H9 (cell line): Measurements from ENCODE around the gene DUSP6. TPM values are rescaled to one million over a fixed set of nuclear protein-coding genes. Genes with fewer than 3 reads are reported as not detected.

Experiments
- DNase-seq: peaks from one replicate; pipeline ENCODE4 v3.0.0-alpha.2; 2017
- H2AFZ ChIP-seq: one replicate; pipeline ENCODE4 v1.6.1; 2013; ENCODE audit warnings: mild to moderate bottlenecking, low read length, control low read depth, moderate library complexity
- H2AK5ac ChIP-seq: 2 replicates; pipeline ENCODE4 v1.6.1; 2013; ENCODE audit warnings: low read length, control low read depth, mixed read lengths; ENCODE audit not compliant: insufficient read length
- H2BK120ac ChIP-seq: one replicate; pipeline ENCODE4 v1.6.1; 2013; ENCODE audit warnings: low read depth, mild to moderate bottlenecking, low read length, control low read depth, inconsistent platforms; ENCODE audit not compliant: poor library complexity, severe bottlenecking
- H2BK12ac ChIP-seq: 2 replicates; pipeline ENCODE4 v1.6.1; 2013; ENCODE audit warnings: low read length, control low read depth, mixed read lengths, low read depth; ENCODE audit not compliant: insufficient read length
- H2BK15ac ChIP-seq: 2 replicates; pipeline ENCODE4 v1.6.1; 2013; ENCODE audit warnings: low read depth, low read length, control low read depth
- H2BK20ac ChIP-seq: one replicate; pipeline ENCODE4 v1.6.1; 2013; ENCODE audit warnings: low read depth, mild to moderate bottlenecking, low read length, control low read depth, inconsistent platforms; ENCODE audit not compliant: poor library complexity, severe bottlenecking
- H2BK5ac ChIP-seq: 2 replicates; pipeline ENCODE4 v1.6.1; 2013; ENCODE audit warnings: low read length, control low read depth, mixed read lengths; ENCODE audit not compliant: insufficient read length
- H3K14ac ChIP-seq: 2 replicates; pipeline ENCODE4 v1.6.1; 2013; ENCODE audit warnings: low read length, control low read depth; ENCODE audit not compliant: insufficient read depth
- H3K18ac ChIP-seq: 2 replicates; pipeline ENCODE4 v1.6.1; 2013; ENCODE audit warnings: low read depth, mild to moderate bottlenecking, mixed read lengths, low read length, control low read depth; ENCODE audit not compliant: insufficient read length
- H3K23ac ChIP-seq: 2 replicates; pipeline ENCODE4 v1.6.1; 2013; ENCODE audit warnings: low read length, control low read depth, mixed read lengths, low read depth; ENCODE audit not compliant: insufficient read length
- H3K23me2 ChIP-seq: 2 replicates; pipeline ENCODE4 v1.6.1; 2013; ENCODE audit warnings: low read depth, mild to moderate bottlenecking, mixed read lengths, low read length, control low read depth; ENCODE audit not compliant: insufficient read length, poor library complexity, severe bottlenecking
- H3K27ac ChIP-seq: 2 replicates; pipeline ENCODE4 v1.5.1; 2013; ENCODE audit warnings: low read length, control low read depth, mixed read lengths, low read depth; ENCODE audit not compliant: insufficient read length
- H3K27me3 ChIP-seq: 2 replicates; pipeline ENCODE4 v1.6.1; 2013; ENCODE audit warnings: low read length, control low read depth, inconsistent platforms; ENCODE audit not compliant: insufficient read depth
- H3K4ac ChIP-seq: 2 replicates; pipeline ENCODE4 v1.6.1; 2013; ENCODE audit warnings: low read depth, mild to moderate bottlenecking, control low read depth, inconsistent platforms, low read length, moderate library complexity
- H3K4me1 ChIP-seq: 2 replicates; pipeline ENCODE4 v1.6.1; 2013; ENCODE audit warnings: low read length, control low read depth, inconsistent platforms; ENCODE audit not compliant: insufficient read depth
- H3K4me2 ChIP-seq: 2 replicates; pipeline ENCODE4 v1.6.1; 2013; ENCODE audit warnings: low read length, control low read depth, mixed read lengths; ENCODE audit not compliant: insufficient read length, insufficient read depth
- H3K56ac ChIP-seq: 2 replicates; pipeline ENCODE4 v1.6.1; 2013; ENCODE audit warnings: low read depth, mild to moderate bottlenecking, mixed read lengths, low read length, control low read depth; ENCODE audit not compliant: insufficient read length
- H3K79me1 ChIP-seq: 2 replicates; pipeline ENCODE4 v1.6.1; 2013; ENCODE audit warnings: low read depth, mild to moderate bottlenecking, moderate library complexity, low read length, control low read depth, inconsistent platforms; ENCODE audit not compliant: insufficient read depth, poor library complexity, severe bottlenecking
- H3K79me2 ChIP-seq: 2 replicates; pipeline ENCODE4 v1.6.1; 2013; ENCODE audit warnings: low read length, control low read depth, inconsistent platforms; ENCODE audit not compliant: insufficient read depth
- H3K9ac ChIP-seq: 2 replicates; pipeline ENCODE4 v1.6.1; 2013; ENCODE audit warnings: low read length, control low read depth, mixed read lengths; ENCODE audit not compliant: insufficient read length; ENCODE audit errors: extremely low read depth
- H3K9me3 ChIP-seq: one replicate; pipeline ENCODE4 v1.6.1; 2013; ENCODE audit warnings: low read depth, low read length, inconsistent platforms; ENCODE audit not compliant: control insufficient read depth
- H3T11ph ChIP-seq: one replicate; pipeline ENCODE4 v1.6.1; 2013; ENCODE audit warnings: mild to moderate bottlenecking, low read length, control low read depth, inconsistent platforms
- H4K20me1 ChIP-seq: one replicate; pipeline ENCODE4 v1.6.1; 2013; ENCODE audit not compliant: control insufficient read depth, insufficient read length, insufficient read depth
- H4K5ac ChIP-seq: 2 replicates; pipeline ENCODE4 v1.6.1; 2013; ENCODE audit warnings: low read depth, mild to moderate bottlenecking, mixed read lengths, low read length, control low read depth; ENCODE audit not compliant: insufficient read length
- H4K8ac ChIP-seq: replicated peaks from 2 replicates; pipeline ENCODE4 v1.6.1; 2013; ENCODE audit warnings: low read length, control low read depth, mixed read lengths, low read depth; ENCODE audit not compliant: insufficient read length
- H4K91ac ChIP-seq: 2 replicates; pipeline ENCODE4 v1.6.1; 2013; ENCODE audit warnings: low read depth, mild to moderate bottlenecking, moderate library complexity, mixed read lengths, low read length, control low read depth; ENCODE audit not compliant: insufficient read length
- H3K27ac Mint-ChIP-seq, 3 experiments: 2 replicates in 2 of 3; 3 replicates in 1 of 3; pipeline ENCODE4 v1.8.0; 2020 to 2021; ENCODE audit warnings: mixed read lengths in 3 of 3, mild to moderate bottlenecking in 1 of 3, moderate library complexity in 1 of 3
- H3K27me3 Mint-ChIP-seq: 2 replicates; pipeline ENCODE4 v1.8.0; 2021; ENCODE audit warnings: low read depth, mild to moderate bottlenecking, moderate library complexity, mixed read lengths
- H3K36me3 Mint-ChIP-seq, 3 experiments: 2 replicates in 2 of 3; 3 replicates in 1 of 3; pipeline ENCODE4 v1.8.0; 2020 to 2021; ENCODE audit warnings: low read depth in 3 of 3, mixed read lengths in 3 of 3; ENCODE audit not compliant: insufficient read depth in 1 of 3
- H3K4me1 Mint-ChIP-seq, 2 experiments: 2 replicates each; pipeline ENCODE4 v1.8.0; 2020; ENCODE audit warnings: mixed read lengths in 2 of 2
- H3K4me3 Mint-ChIP-seq, 2 experiments: 2 replicates in 1 of 2; 3 replicates in 1 of 2; pipeline ENCODE4 v1.8.0; 2020 to 2021; ENCODE audit warnings: mild to moderate bottlenecking in 2 of 2, mixed read lengths in 2 of 2, moderate library complexity in 1 of 2
- H3K9me3 Mint-ChIP-seq, 2 experiments: 2 replicates in 1 of 2; 3 replicates in 1 of 2; pipeline ENCODE4 v1.8.0; 2020; ENCODE audit warnings: mild to moderate bottlenecking in 2 of 2, mixed read lengths in 2 of 2, moderate library complexity in 1 of 2
- CTCF ChIP-seq: fragments of 200-600 bp; sonication (generic); conservative IDR thresholded peaks from 3 replicates; pipeline ENCODE4 v1.8.0; 2021; ENCODE audit warnings: antibody characterized with exemption, mild to moderate bottlenecking
- WGBS: extraction: QIAGEN DNeasy Blood & Tissue Kit; methylation state at CpG from one replicate; pipeline ENCODE4 v1.1.7; 2013; ENCODE audit warnings: missing lambda C conversion rate, low lambda C conversion rate, mixed read lengths; ENCODE audit not compliant: insufficient read length; ENCODE audit errors: extremely low coverage; 5-methylcytosine and 5-hydroxymethylcytosine counted together
- total RNA-seq: library from RNA; stranded (reverse); gene quantifications from 2 replicates; pipeline ENCODE4 v1.2.1, GENCODE V29; 2021

The DUSP6 gene
- total RNA-seq, 1 experiment from 2014 or later: 35.3 TPM

GRCh38 chr12:89340861-89341260 is 11.4 kb downstream of the DUSP6 start:
- Histone ChIP-seq H2BK120ac (no peak overlapping the region), H2BK5ac (no peak overlapping the region), H4K20me1 (no peaks in the 10 kb centered on the region), H3K14ac (no peak overlapping the region), H3T11ph (no peak overlapping the region), H4K8ac (no peak overlapping the region), H3K79me1 (no peaks in the 10 kb centered on the region), H3K4ac (no peak overlapping the region), H3K23me2 (no peaks in the 10 kb centered on the region), H3K4me1 (peaks cover 11% of the 10 kb centered on the region; the same call in 1 of the 2 replicates), H3K56ac (no peak overlapping the region), H2AFZ (no peak overlapping the region), H3K27ac (no peak overlapping the region), H3K9me3 (no peaks in the 10 kb centered on the region), H2BK12ac (no peak overlapping the region), H2BK20ac (no peak overlapping the region), H4K91ac (no peak overlapping the region), H3K23ac (no peak overlapping the region), H2AK5ac (no peak overlapping the region), H3K4me2 (no peak overlapping the region), H2BK15ac (no peak overlapping the region), H4K5ac (no peak overlapping the region), H3K18ac (no peak overlapping the region), H3K79me2 (no peaks in the 10 kb centered on the region), H3K9ac (no peak overlapping the region), H3K27me3 (no peaks in the 10 kb centered on the region)
- H3K27me3 Mint-ChIP-seq: peaks cover 53% of the 10 kb centered on the region
- no peak overlapping the region for H3K27ac Mint-ChIP-seq
- H3K4me1 Mint-ChIP-seq: peaks cover 25 to 32% of the 10 kb centered on the region in 2 experiments
- H3K9me3 Mint-ChIP-seq: no peaks in the 10 kb centered on the region
- no peak for DNase-seq
- H3K36me3 Mint-ChIP-seq: 0 out of 7 replicates have a peak, but pooled peaks cover 0 to 2% (median 0%) of the 10 kb centered on the region in 3 experiments
- H3K4me3 Mint-ChIP-seq: no peak overlapping the region
- WGBS: no CpG with 5 or more reads among the region's 1 CpG
- TF ChIP-seq CTCF: no peak
